Loucy (cell line): ENCODE data around the gene TSSK1B.

ENCODE experiments used
- H2AFZ ChIP-seq: fragments of 200-600 bp; sonication (generic); 2 replicates; pipeline ENCODE4 v1.6.0; 2016; ENCODE audit warnings: antibody characterized with exemption, mild to moderate bottlenecking, low read length, moderate library complexity
- H3F3A ChIP-seq: fragments of 200-600 bp; 2 replicates; pipeline ENCODE4 v1.6.0; 2016; ENCODE audit warnings: antibody characterized with exemption, low read depth, mild to moderate bottlenecking
- H3K27me3 ChIP-seq: fragments of 200-600 bp; sonication (generic); 2 replicates; pipeline ENCODE4 v1.6.1; 2014; ENCODE audit warnings: low read length, mild to moderate bottlenecking; ENCODE audit not compliant: insufficient read depth, poor library complexity, severe bottlenecking
- H3K36me3 ChIP-seq: fragments of 200-600 bp; sonication (generic); 2 replicates; pipeline ENCODE4 v1.6.1; 2016; ENCODE audit warnings: low read length; ENCODE audit not compliant: insufficient read depth
- H3K4me1 ChIP-seq: fragments of 200-600 bp; sonication (generic); 2 replicates; pipeline ENCODE4 v1.5.1; 2014; ENCODE audit warnings: low read length, mild to moderate bottlenecking; ENCODE audit not compliant: insufficient read depth, poor library complexity, severe bottlenecking
- H3K4me2 ChIP-seq: fragments of 200-600 bp; sonication (generic); 2 replicates; pipeline ENCODE4 v1.6.0; 2014; ENCODE audit warnings: antibody characterized with exemption, low read length, low read depth, mild to moderate bottlenecking; ENCODE audit not compliant: poor library complexity, severe bottlenecking
- H3K4me3 ChIP-seq: fragments of 200-600 bp; sonication (generic); 2 replicates; pipeline ENCODE4 v1.5.1; 2014; ENCODE audit warnings: low read length, mild to moderate bottlenecking, mixed read lengths; ENCODE audit not compliant: poor library complexity, severe bottlenecking
- H3K79me2 ChIP-seq: fragments of 200-600 bp; sonication (generic); 2 replicates; pipeline ENCODE4 v1.6.1; 2014; ENCODE audit warnings: low read length; ENCODE audit not compliant: insufficient read depth
- H3K9ac ChIP-seq: fragments of 200-600 bp; sonication (generic); 2 replicates; pipeline ENCODE4 v1.6.0; 2014; ENCODE audit warnings: mild to moderate bottlenecking, low read depth, low read length, moderate library complexity; ENCODE audit not compliant: poor library complexity, severe bottlenecking
- H3K9me2 ChIP-seq: fragments of 200-600 bp; sonication (generic); replicated peaks from 2 replicates; pipeline ENCODE4 v1.6.1; 2016; ENCODE audit warnings: low read depth, low read length, mixed read lengths
- H3K9me3 ChIP-seq: fragments of 200-600 bp; sonication (generic); 2 replicates; pipeline ENCODE4 v1.6.1; 2014; ENCODE audit warnings: mild to moderate bottlenecking, antibody characterized with exemption, low read length, low read depth; ENCODE audit not compliant: insufficient read depth
- H4K20me1 ChIP-seq: fragments of 200-600 bp; sonication (generic); 2 replicates; pipeline ENCODE4 v1.6.0; 2014; ENCODE audit warnings: antibody characterized with exemption, low read length, mild to moderate bottlenecking; ENCODE audit not compliant: insufficient read depth, poor library complexity, severe bottlenecking
- CTCF ChIP-seq: fragments of 200-600 bp; sonication (generic); conservative IDR thresholded peaks from 2 replicates; pipeline ENCODE4 v1.5.1; 2014; ENCODE audit warnings: mild to moderate bottlenecking, antibody characterized with exemption, low read length
- EZH2phosphoT487 ChIP-seq: fragments of 200-600 bp; IDR thresholded peaks from 2 replicates; pipeline ENCODE4 v1.6.1; 2018; ENCODE audit warnings: antibody characterized with exemption, mild to moderate bottlenecking, moderate library complexity, borderline replicate concordance

The TSSK1B gene

DNA sequence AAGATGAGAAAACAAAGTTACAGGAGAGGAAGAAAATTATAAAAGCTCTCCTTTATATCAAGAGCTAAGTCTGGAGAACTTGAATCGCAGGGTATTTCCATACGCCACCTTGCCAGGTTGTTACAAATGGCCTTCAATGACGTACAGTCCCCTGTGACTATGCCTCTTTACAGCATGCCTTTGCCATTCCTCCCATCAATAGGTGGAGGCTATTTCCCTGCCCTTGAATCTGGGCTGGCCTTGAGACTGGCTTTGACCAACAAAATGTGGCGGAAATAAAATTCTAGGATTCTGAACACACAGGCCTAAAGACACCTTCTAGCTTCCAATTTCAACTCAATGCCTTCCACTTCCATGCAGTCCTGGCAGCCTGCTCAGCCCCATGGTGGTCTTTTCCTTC, 45.7 kb downstream of the TSSK1B start:
- no peaks in the 10 kb centered on the region for H3K36me3 ChIP-seq
- no peaks in the 10 kb centered on the region for H3K27me3 ChIP-seq
- H3F3A ChIP-seq: no peaks in the 10 kb centered on the region
- no peaks in the 10 kb centered on the region for H4K20me1 ChIP-seq
- H2AFZ ChIP-seq: no peak overlapping the region
- H3K79me2 ChIP-seq: no peaks in the 10 kb centered on the region
- H3K4me1 ChIP-seq: no peaks in the 10 kb centered on the region
- no peak for TF ChIP-seq CTCF
- no peak for TF ChIP-seq EZH2phosphoT487
- H3K4me3 ChIP-seq: no peak overlapping the region
- H3K9me2 ChIP-seq: no peaks in the 10 kb centered on the region
- H3K4me2 ChIP-seq: no peak overlapping the region
- no peak overlapping the region for H3K9ac ChIP-seq
- H3K9me3 ChIP-seq: no peaks in the 10 kb centered on the region

- H3K4me3 ChIP-seq: no peak overlapping the region
- no peaks in the 10 kb centered on the region for H3F3A ChIP-seq
- no peaks in the 10 kb centered on the region for H3K9me3 ChIP-seq
- H3K9ac ChIP-seq: no peak overlapping the region
- no peak overlapping the region for H3K4me2 ChIP-seq
- no peak for TF ChIP-seq EZH2phosphoT487
- TF ChIP-seq CTCF: no peak
- H3K27me3 ChIP-seq: no peaks in the 10 kb centered on the region
- no peaks in the 10 kb centered on the region for H3K4me1 ChIP-seq
- H3K9me2 ChIP-seq: no peaks in the 10 kb centered on the region
- no peaks in the 10 kb centered on the region for H3K36me3 ChIP-seq
- no peak overlapping the region for H2AFZ ChIP-seq
- no peaks in the 10 kb centered on the region for H4K20me1 ChIP-seq
- H3K79me2 ChIP-seq: no peaks in the 10 kb centered on the region
These were observed 46.9 kb downstream of the TSSK1B start for GRCh38 chr5:113387844-113388243.

- H3K4me1 ChIP-seq: peaks cover 4% of the 10 kb centered on the region
- H3K4me3 ChIP-seq: no peak overlapping the region
- no peaks in the 10 kb centered on the region for H4K20me1 ChIP-seq
- H3K9ac ChIP-seq: no peak overlapping the region
- no peaks in the 10 kb centered on the region for H3K36me3 ChIP-seq
- no peak overlapping the region for H2AFZ ChIP-seq
- H3K9me3 ChIP-seq: no peaks in the 10 kb centered on the region
- H3K79me2 ChIP-seq: no peaks in the 10 kb centered on the region
- H3K27me3 ChIP-seq: peaks cover 1% of the 10 kb centered on the region
- no peak overlapping the region for H3K4me2 ChIP-seq
- no peaks in the 10 kb centered on the region for H3K9me2 ChIP-seq
- no peaks in the 10 kb centered on the region for H3F3A ChIP-seq
- no peak for TF ChIP-seq CTCF
These were observed 50.0 kb downstream of the TSSK1B start for GRCh38 chr5:113384782-113385285.
